Loucy (cell line): ENCODE data around the gene CYB5D1.

Experiments
- CTCF ChIP-seq: fragments of 200-600 bp; sonication (generic); conservative IDR thresholded peaks from 2 replicates; pipeline ENCODE4 v1.5.1; 2014; ENCODE audit warnings: mild to moderate bottlenecking, antibody characterized with exemption, low read length
- EZH2phosphoT487 ChIP-seq: fragments of 200-600 bp; IDR thresholded peaks from 2 replicates; pipeline ENCODE4 v1.6.1; 2018; ENCODE audit warnings: antibody characterized with exemption, mild to moderate bottlenecking, moderate library complexity, borderline replicate concordance

- TF ChIP-seq CTCF = no peak
- no peak for TF ChIP-seq EZH2phosphoT487
Measured at GRCh38 chr17:7867881-7868329, 10.1 kb downstream of the CYB5D1 start.
